K562 treated with DMSO at 1 percent for 12 hours (cell line): Measurements from ENCODE around the gene FOXF2. TPM values are rescaled to one million over a fixed set of nuclear protein-coding genes. Genes with fewer than 3 reads are reported as not detected.

Experiments
- total RNA-seq: library from RNA; unstranded; fragments of 300-600 nt; gene quantifications from 2 replicates; pipeline ENCODE4 v1.2.3, GENCODE V29; 2022; ENCODE audit not compliant: insufficient read depth

FOXF2 gene
- not detected in 2 replicates for total RNA-seq

DNA sequence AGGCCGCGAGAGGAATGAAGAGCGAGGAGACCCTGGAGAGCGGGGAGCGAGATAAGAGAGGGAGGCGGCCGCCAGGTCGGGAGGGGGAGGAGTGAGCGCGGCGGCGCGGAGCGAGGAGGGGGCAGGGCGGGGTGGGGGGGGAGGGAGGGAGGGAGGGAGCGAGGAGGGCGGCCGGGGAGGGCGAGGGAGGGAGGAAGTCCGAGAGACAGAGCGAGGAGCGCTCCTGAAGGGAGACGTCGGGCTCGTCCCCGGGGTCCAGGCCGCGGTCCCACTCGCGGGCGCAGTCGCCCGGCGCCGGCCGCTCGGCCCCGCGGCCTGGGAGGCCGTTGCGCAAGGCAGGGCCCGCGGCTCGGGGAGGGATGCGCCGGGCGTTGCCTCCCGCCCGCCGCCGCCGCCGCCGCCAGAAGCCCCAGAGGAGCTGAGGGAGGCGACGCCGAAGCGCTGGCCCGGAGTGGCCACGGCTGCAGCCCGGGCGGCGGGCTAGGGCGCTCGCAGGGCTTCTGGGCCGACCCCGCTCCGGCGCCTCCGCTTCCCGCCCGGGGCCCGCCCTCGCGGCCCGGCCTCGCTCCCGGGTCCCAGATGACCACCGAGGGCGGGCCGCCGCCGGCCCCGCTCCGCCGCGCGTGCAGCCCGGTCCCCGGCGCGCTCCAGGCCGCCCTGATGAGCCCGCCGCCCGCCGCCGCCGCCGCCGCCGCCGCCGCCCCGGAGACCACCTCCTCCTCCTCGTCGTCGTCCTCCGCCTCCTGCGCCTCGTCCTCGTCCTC, at the start of gene FOXF2:
Gene FOXF2, plus strand, starts transcription at position 208 of the 764 bp plus-strand sequence. Its CDS starts 372 bp downstream, at position 580.

Other genes with a start within 250 kb of the FOXF2 start
- gene FOXQ1, start 77.5 kb upstream of the FOXF2 start, total RNA-seq: not detected in 2 replicates
- not detected in 2 replicates for gene FOXC1, start 220.3 kb downstream of the FOXF2 start, total RNA-seq